GM21825 (cell line): ENCODE data around the gene CMBL.
"Not testable (repeated sequence)": the region's sequence is repeated elsewhere in the genome, so short reads cannot be mapped to it uniquely, and the experiment has no call there.

Source experiments
- ATAC-seq: cut with Tn5 transposase; IDR thresholded peaks from one replicate; pipeline ENCODE4 v1.9.1; 2021; ENCODE audit warnings: mild to moderate bottlenecking, moderate library complexity; ENCODE audit not compliant: unreplicated experiment

Gene CMBL

DNA sequence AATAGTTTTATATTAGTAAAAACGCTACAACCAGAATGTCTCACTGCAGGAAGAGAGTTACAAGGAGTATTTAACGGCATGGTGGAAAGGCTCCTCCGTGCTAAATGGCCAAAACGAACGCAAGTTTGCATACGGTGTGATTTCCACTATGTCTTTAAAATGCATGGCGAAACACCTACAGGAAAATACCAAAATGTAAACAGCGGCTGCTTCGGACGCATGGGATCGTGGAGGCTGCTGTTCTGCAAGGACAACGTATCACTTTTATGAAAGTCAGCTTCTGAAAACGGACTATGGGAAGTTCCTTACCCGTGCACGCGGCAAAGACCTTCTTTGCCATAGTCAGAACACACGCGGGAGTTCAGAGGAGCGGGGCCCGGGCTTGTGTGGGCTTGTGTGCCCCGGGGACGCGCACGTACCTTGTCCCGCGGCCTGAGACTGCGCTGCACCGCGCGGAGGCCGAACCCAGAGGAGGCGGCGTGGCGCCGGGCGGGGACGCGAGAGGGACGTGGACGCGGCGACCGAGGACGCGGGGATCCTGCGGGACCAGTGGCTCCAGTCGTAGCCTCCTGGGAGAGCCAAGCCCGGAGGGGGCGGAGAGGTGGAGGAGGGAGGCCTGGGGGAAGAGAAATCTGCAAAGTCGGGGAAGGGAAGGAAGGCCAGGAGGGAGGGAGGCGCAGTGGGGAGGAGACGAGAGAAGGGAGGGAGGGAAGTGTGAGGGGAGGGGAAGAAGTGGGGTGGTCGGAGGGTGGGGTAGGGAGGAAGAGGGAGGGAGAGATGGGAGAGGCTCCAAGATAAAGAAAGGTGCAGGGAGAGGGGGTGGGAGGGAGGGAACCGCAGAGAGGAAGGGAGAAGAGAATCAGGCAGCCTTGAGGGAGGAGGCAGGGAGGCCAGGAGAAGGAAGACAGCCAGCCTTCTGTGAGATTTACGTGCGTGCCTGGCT, at the start of gene CMBL:
TSS of gene CMBL (minus strand) at position 697 of the 943 bp plus-strand sequence. CDS start 17,140 bp downstream, outside the sequence.
- ATAC-seq, result peak; percentile 66

DNA sequence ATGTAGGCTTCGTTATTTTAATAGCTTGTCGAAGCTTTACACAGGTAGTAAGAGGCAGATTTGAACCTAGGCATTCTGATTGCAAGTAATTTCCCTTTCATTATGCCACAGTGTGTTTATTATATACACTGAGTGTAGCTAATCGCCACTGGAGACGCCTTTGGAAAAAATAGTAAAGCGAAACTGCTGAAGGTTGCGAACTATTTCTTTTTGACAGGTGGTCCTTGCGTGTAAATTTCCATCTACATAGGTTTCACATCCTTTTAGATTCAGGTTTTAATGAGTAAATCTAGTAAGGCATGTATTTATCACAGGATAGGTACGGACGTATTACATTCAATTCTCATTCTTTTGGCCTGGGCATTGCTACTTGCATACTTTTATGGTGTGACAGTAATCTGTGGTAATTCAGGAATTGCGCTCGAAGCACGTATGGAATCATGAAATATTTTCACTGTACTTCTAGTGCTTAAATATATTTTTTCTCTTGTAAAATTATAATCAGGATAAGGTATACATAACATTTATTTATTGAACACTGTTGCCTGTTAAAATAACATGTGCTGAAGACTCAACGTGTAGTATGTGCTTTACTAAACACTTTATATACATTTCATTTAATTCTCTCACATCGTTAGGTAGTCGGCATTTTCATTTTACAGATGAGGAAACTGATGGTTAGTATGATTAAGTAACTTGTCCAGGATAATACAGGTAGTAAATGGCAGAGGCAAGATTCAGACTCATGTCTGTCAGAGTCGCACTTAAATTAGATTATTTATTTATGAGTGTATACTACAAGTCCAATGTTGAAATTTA, 47.6 kb upstream of the CMBL start:
- no peak for ATAC-seq

DNA sequence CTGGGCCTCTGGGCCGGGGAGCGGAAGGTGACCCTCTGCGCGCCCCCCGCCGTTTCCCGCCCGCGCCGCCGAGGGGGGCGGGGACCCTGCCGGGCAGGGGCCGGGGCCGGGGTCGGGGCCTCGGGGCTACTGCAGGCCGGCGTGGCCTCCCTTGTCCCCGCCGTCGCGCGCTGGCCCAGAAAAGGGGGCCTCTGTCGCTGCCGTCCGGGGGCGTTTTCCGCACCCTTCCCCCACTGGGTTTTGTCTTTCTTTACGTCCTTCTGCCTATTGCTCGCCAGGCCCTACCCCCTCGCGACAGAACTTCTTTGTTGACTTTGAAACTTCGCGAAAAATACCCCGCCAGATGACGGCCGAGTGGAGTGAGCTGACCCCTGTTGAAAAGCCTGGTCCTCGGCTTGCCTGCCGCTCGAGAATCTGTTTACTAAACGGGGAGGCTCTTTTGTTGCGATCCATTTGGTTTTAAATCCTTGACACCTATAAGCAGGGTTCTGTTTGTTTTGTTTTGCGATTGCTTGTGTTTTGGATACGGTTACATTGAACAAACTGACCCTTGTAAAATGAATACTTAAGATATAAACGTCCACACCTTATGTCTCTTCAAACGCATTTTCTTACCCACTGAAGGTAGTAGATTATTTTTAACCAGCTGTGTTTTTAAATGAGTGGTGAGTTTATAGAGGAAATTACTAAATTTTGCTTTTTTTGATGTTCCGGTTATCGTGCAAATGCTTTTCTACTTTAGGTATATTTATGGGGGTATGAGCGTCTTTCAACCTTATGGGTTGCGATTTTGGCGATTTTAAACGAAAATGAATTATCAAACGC, 46.6 kb upstream of the CMBL start:
- ATAC-seq, result peak; percentile 18

DNA sequence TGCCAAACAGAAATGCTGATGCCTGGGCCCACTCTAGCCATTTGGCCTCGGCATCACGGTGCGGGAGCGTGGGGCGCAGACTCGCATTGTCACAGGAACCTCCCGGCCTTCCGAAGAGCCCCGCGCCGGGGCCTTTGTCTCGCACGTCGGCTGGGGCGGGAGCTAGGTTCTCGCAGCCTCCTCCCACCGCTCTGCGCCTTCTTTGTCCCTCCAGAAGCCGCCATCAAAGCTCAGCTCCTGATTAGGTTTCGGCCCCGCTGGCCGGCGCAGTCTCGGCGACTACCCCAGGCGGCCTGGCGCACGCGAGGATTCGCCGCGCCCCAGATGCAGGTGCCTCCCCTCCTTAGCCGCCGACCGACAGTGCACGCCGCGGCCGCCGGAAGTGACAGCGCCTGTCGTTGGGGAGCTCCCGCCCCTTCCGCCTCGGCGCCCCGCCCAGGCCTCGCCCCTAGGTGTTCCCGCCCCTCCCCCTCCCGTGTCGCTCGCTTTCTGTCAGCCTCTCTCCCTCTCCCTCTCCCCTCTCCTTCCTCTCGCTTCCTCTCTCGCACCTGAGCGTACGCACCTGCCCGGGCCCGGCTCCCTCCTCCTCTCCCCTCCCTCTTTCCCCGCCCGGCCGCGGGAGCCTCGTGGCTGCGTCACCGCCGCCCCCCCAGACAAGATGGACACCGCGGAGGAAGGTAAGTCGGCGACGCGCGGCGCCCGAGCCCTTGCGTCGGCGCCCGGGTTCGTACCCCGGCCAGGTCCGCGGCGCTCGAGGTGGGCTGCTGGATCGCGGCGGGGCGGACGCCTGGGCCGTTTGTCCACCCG, 45.7 kb upstream of the CMBL start, which contains the start of gene MARCHF6:
TSS of gene MARCHF6 (plus strand) at position 455 of the 807 bp plus-strand sequence. CDS start at position 659, 204 bp downstream.
- ATAC-seq, result peak; percentile 87

DNA sequence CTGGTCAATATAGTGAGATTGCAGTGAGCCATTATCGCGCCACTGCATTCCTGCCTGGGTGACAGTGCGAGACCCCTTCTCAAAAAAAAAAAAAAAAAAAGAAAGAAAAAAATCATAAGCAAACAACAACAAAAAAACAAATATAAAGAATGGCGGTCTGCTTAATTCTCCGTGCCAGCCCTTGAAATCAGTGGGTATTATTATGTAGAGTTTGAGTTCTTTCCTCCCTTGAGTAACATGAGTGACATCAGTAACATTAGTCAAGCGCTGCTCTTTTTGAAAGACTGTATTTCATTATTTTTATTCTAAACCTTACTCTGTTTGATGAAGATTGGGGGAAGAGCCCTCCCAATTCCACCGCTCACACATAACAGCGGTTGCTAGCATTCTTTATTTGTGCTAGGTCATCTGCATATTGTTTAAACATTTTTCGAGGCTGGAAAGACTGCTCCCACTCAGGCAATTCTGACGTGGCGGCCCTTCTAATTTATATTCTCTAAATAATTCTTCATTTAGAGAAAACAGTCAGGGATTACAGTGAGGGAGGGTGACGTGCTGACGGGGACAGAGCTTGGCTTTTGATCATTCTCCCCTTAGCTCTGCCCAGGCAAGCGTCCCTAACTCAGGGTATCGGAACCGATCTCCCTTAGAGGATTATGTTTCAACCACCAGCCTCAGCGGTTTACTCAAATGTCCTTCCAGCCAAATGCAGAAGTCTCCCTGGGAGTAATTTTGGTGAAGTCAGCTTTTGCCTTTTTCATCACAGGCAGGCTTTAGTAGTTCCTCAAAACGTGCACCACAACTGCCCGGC, 44.9 kb upstream of the CMBL start:
- no peak for ATAC-seq

DNA sequence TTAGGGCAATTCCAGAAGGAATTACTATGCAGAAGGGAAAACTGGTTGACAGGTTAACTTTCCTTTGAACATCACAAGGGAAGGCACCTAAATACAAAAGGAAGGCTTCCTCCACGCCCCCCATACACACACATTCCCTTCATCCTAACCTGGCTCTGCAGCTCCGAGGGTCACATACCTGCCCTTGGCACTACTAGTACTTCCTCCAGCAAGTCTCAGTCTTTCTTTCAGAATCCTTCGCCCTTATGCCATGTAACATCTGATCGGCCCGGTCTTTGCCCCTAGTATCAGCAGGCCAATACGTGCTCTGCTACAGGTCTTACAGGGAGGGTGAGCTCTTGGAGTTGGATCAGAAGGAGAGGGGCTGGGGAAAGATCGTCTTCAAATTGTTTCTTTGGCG, 44.2 kb upstream of the CMBL start:
- ATAC-seq, result no peak

DNA sequence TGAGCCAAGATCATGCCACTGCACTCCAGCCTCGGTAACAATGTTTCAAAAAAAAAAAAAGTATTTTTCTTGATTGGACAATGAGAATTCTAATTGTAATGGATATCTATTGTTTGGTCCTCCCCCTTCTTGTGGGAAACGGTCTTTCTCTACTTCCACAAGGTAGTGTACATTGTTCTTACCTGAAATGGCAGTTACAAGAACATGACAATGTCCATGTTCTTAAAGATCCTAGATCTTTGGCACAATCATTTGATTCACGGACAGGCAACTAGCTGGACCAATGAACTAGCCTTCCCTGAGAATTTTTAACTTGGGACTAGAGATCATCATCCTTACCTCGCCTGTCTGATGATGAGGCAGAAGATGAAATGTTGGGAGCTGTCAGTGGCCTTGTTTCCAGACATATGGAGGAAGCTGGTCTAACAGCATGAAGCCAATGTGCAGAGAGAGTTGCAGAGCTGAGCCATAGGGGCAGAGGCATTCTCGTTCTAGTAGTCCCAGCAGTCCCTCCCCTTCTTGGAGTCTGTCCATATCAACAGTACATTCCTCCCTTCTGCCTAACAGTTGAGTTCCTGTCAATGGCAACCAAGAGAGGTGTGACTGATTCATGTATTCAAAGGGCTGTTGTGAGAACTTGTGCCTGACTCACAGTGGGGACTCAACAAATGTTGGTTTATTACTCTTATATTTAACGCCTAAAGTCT, 43.6 kb upstream of the CMBL start:
- no peak for ATAC-seq

DNA sequence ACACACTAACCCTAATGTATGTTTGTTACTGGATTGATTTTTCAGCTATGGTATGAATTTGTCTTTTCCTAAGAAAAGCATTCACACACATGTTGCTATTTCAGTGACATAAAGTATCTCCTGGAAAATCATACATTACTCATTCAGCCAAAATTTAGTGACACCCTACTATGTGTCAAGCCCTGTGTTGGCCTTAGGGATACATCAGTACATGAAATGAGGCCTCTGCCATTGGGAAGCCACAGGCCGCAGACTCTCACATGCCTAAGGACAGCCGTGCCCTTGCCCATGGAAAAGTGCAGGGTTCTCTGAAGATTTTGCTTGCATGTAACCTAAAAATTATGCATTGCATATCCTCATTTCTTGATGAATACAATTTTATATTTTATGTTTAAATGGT, 40.6 kb upstream of the CMBL start:
- ATAC-seq, result no peak

DNA sequence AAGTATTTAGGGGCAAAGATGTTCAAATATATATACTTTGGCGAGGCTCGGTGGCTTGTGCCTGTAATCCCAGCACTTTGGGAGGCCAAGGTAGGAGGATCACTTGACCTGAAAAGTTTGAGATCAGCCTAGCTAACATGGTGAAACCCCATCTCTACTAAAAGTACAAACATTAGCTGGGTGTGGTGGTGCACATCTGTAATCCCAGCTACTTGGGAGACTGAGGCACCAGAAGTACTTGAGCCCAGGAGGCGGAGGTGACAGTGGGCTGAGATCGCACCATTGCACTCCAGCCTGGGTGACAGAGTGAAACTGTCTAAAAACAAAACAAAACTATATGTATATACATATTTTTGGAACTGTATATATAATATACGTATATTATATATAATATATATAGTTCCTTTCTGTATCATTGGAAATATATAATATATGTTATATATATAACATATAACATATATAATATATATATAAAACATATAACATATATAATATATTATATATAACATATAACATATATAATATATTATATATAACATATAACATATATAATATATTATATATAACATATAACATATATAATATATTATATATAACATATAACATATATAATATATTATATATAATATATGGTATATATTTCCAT, 36.9 kb upstream of the CMBL start:
- ATAC-seq, result not testable (repeated sequence)

DNA sequence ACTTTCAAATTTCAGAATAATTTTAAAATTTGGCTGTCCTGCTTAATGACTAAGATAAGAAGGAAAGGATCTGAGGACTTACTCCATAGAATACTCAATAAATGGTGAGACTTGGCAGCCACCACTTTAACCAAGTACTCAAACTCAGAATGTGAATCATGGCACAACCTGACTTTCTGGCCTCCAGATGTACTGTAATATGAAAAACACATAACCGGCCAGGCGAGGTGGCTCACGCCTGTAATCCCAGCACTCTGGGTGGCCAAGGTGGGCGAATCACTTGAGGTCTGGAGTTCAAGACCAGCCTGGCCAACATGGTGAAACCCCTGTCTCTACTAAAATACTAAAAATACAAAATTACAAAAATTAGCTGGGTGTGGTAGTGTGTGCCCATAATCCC, 35.8 kb upstream of the CMBL start:
- ATAC-seq, result no peak

DNA sequence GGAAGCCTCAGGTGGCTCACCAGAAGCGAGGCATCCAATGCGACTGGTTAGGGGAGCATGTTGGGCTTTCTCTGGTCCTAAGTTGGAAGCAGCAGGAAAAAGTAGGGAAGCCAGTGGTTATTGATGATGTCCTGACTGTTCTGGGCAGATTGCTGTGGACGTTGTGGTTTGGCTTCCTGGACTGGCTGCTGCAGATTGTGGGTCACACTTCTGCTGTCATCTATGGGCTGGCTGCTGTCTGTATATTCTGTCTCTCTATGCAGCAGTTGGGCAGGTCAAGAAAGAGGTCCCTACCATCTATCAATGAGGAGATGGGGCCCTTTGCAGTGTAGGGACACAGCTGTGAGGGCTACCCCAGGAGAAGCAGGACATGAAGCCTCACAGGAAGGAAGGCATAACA, 32.3 kb upstream of the CMBL start:
- ATAC-seq, result no peak

DNA sequence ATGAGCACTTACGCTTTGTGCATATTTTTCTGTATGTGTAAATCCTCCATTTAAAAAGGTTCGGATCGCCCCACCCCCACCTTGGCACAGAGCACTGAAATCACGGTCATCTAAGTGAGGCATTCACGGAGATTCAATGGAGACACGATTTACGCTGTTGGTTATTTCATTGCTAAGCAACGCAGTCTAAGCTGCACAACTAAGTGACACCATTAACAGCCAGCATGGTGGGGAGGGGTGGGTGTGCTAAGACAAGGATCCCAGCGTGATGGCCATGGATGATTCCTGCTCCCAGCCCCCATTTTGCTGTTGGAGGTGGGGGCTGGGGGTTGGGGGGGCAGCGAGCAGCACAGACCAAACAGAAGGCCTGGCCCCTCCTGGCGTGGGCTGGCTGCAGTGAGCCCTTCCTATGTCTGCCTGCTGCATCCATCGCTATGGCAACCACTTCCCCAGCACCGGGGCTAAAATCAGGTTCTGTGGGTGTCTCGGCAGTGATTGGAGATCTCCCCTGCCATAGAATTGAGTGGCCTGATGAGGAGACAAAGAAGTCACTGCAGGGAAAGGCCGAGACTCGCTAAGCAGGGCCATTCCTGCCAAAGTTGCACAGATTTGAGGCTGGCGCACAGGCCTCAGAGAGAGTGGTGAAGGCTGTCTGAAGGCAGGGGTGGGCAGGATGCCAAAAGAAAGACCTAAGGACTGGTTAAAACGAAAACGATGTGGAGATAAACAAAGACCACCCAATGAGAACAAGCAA, 31.5 kb upstream of the CMBL start:
- ATAC-seq, result no peak

DNA sequence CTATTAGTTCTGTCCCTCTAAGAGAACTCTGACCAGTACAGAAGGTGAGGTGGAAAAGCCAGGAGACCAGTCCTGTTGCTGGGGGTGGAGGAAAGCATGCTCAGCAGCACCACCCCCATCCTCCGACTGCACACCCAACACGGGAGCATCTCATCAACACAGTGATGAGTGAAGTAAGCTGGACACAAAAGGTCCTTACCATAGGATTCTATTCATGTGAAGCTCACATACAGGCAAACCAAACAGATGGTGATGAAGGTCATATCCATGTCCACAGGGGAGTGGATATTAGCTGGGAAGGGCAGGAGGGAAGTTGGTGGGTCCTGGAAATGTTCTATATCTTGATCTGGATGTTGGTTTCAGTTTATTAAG, 31.0 kb upstream of the CMBL start:
- ATAC-seq, result no peak

DNA sequence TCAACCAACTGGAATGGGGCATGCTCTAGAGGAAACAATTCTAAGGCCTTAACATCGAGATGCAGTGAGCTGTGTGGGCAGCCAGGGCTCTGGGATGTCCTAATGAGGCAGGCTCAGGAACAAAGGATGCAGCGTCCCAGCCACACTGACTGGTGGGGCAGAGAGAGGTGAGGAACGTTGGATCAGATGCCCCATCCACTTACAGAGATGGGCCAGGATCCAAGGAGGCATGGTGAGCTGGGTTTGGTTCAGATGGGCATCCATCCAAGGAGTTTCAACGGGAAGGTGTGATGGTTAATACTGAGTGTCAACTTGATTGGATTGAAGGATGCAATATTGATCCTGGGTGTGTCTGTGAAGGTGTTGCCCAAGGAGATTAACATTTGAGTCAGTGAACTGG, 30.3 kb upstream of the CMBL start:
- no peak for ATAC-seq

DNA sequence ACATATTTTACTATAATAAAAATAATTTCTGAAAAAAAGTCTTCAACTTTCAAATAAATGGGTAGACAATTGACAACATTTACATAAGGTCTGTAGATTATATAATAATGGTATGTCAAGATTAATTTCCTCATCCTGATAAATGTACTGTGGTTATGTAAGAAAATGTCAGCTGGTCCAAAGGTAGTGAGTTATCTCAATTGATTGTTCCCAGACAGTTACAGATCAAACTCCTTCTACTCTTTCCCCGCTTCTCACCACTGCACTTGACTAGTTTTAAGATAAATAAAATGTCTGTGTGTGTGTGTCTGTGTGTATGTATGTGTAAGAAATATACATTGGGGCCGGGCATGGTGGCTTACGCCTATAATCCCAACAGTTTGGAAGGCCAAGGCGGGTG, 29.4 kb upstream of the CMBL start:
- no peak for ATAC-seq

DNA sequence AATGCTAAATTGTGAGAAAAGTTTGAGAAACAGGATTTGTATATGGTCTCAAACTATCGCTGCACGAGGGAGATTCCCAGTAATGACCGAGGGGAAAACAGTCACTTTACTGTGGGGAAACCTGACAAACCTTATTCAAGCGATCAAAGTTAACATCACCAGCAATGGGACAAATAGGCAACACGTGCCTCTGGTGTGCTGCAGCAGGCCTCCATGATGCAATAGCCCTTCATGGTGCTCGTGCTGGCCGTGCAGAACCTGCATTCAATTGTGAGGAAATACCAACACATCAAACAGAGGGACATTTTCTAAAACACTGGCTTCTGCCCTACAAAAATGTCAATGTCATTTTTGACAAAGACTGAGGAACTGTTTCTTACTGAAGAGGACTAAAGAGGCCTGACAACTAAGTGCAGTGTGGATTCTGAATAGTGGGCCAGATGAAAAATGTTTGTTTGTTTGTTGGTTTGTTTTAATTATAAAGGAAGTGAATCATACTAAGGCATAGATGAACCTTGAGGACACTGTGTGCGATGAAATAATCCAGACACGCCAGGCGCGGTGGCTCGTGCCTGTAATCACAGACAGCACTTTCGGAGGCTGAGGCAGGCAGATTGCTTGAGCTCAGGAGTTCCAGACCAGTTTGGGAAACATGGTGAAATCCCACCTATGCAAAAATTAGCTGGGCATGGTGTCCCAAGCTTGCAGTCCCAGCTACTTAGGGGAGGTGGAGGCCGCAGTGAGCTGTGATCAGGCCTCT, 28.2 kb upstream of the CMBL start:
- ATAC-seq, result no peak

DNA sequence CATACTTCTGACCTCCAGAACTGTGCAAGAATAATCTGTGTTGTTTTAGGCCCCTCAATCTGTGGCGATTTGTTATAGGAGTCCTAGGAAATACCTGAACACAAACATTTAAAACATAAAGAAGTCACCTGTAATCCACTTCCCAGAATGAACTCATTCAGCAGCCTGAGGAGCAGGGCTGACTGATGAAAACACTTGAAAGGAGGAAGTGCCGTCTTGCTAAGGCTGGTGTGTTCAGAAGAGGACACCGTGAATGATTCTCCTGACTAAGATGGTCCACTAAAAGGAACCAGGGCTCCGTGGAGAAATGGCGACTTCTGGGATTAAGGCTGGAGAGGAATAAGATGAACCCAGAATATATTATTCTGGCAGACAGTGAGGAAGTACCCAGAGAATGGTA, 27.1 kb upstream of the CMBL start:
- no peak for ATAC-seq
